GM18858 (cell line): ENCODE measurements around the gene YTHDF1.
"Not testable (repeated sequence)": the region's sequence is repeated elsewhere in the genome, so short reads cannot be mapped to it uniquely, and the experiment has no call there.

Source experiments
- ATAC-seq: cut with Tn5 transposase; IDR thresholded peaks from one replicate; pipeline ENCODE4 v1.9.1; 2021; ENCODE audit not compliant: unreplicated experiment

YTHDF1 gene

GRCh38 chr20:63216041-63216848, at the start of gene YTHDF1:
Gene YTHDF1, minus strand, starts transcription at chr20:63216131. Its CDS starts 239 bp downstream, at chr20:63215892.
- peak; percentile 81 for ATAC-seq

- no peak for ATAC-seq
Measured at GRCh38 chr20:63264519-63264918, 48.6 kb upstream of the YTHDF1 start.

- ATAC-seq, result no peak
Measured at GRCh38 chr20:63264000-63264399, 48.1 kb upstream of the YTHDF1 start.

- ATAC-seq, result no peak
Measured at GRCh38 chr20:63262836-63263235, 46.9 kb upstream of the YTHDF1 start.

- ATAC-seq, result no peak
Measured at GRCh38 chr20:63261795-63262528, 46.0 kb upstream of the YTHDF1 start.

GRCh38 chr20:63261060-63261794, 45.3 kb upstream of the YTHDF1 start:
- ATAC-seq, result no peak

- ATAC-seq, result no peak
Measured at GRCh38 chr20:63260521-63260920, 44.6 kb upstream of the YTHDF1 start.

- no peak for ATAC-seq
Measured at GRCh38 chr20:63259734-63260460, 44.0 kb upstream of the YTHDF1 start.

- ATAC-seq, result no peak
Measured at GRCh38 chr20:63258781-63259180, 42.9 kb upstream of the YTHDF1 start.

- no peak for ATAC-seq
Measured at GRCh38 chr20:63257629-63258028, 41.7 kb upstream of the YTHDF1 start.

- no peak for ATAC-seq
Measured at GRCh38 chr20:63256954-63257353, 41.0 kb upstream of the YTHDF1 start.

- no peak for ATAC-seq
Measured at GRCh38 chr20:63255931-63256704, 40.2 kb upstream of the YTHDF1 start.

- no peak for ATAC-seq
Measured at GRCh38 chr20:63254606-63255384, 38.9 kb upstream of the YTHDF1 start.

GRCh38 chr20:63254232-63254605, 38.3 kb upstream of the YTHDF1 start, which contains the start of gene NKAIN4:
Gene NKAIN4, minus strand, starts transcription at chr20:63254463. Its CDS starts 13 bp downstream, at chr20:63254450.
- ATAC-seq, result no peak

- ATAC-seq, result no peak
Measured at GRCh38 chr20:63253438-63254231, 37.7 kb upstream of the YTHDF1 start.

- no peak for ATAC-seq
Measured at GRCh38 chr20:63253065-63253437, 37.1 kb upstream of the YTHDF1 start.

GRCh38 chr20:63252284-63252711, 36.4 kb upstream of the YTHDF1 start:
- ATAC-seq, result no peak

- not testable (repeated sequence) for ATAC-seq
Measured at GRCh38 chr20:63251350-63251749, 35.4 kb upstream of the YTHDF1 start.
